Measurements from ENCODE around the gene SHC3. TPM values are rescaled to one million over a fixed set of nuclear protein-coding genes. Genes with fewer than 3 reads are reported as not detected.

The SHC3 gene
- total RNA-seq, 4 donors from 2014 or later, result 0.51 to 3.5 (median 2.5) TPM

GRCh38 chr9:89000973-89001916 is 177.4 kb downstream of the SHC3 start:
- Histone ChIP-seq H3K27ac (peak overlapping the region in 1 of 2 donors; percentile 28), H3K9me3 (no peaks in the 10 kb centered on the region), H3K4me3 (peak overlapping the region in 1 of 2 donors; percentile 4), H3K4me1 (peaks cover 5 to 11% of the 10 kb centered on the region in 2 donors), H3K36me3 (no peaks in the 10 kb centered on the region), H3K27me3 (no peaks in the 10 kb centered on the region)
- peak; percentile 89 to 90 for DNase-seq
- peak; percentile 70 to 92 (median 82) for TF ChIP-seq CTCF (IDR thresholded peaks at IDR 0.05)
- no peak for TF ChIP-seq POLR2A (IDR thresholded peaks at IDR 0.05)
- intact Hi-C loops (cut with DNase I; ENCODE audit: low total_unique reads), result loop anchor here (5.0 kb wide), 1 partner anchor 409 kb away; no protein-coding TSS in a partner anchor

DNA sequence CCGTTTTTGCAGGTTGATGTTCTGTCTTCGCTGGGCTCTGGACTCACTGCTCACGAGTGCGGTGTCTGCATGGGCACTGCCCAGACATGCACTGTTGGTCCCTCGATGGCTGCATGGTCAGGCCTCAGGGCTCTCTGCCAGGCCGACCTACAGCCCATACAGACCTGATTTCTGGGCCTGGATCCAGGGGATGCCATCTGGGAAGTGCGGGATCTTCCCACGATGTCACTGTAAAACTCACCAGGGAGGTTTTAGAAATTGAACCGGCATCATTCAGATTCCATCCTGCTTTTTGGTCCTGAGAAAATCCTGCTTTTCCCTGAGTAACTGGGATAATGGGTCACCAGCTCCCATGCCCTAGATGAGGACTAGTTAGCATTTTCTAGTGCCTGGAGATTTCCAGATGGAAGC is 178.2 kb downstream of the SHC3 start:
- intact Hi-C loops (cut with DNase I; ENCODE audit: low total_unique reads), result loop anchor here (5.0 kb wide), 1 partner anchor 408 kb away; no protein-coding TSS in a partner anchor
- peaks cover 5 to 11% of the 10 kb centered on the region in 2 donors for H3K4me1 ChIP-seq
- H3K36me3 ChIP-seq, result no peaks in the 10 kb centered on the region
- H3K4me3 ChIP-seq, result no peak overlapping the region
- H3K27me3 ChIP-seq, result no peaks in the 10 kb centered on the region
- DNase-seq, result no peak
- TF ChIP-seq CTCF (IDR thresholded peaks at IDR 0.05) (no peak), POLR2A (IDR thresholded peaks at IDR 0.05) (no peak)
- peak overlapping the region in 1 of 2 donors; percentile 28 for H3K27ac ChIP-seq
- H3K9me3 ChIP-seq, result no peaks in the 10 kb centered on the region

GRCh38 chr9:88998911-88999310 is 179.7 kb downstream of the SHC3 start:
- Histone ChIP-seq H3K4me3 (no peak overlapping the region), H3K4me1 (peaks cover 5 to 11% of the 10 kb centered on the region in 2 donors), H3K9me3 (no peaks in the 10 kb centered on the region), H3K27ac (peak overlapping the region; percentile 49 to 66), H3K27me3 (no peaks in the 10 kb centered on the region), H3K36me3 (no peaks in the 10 kb centered on the region)
- intact Hi-C loops (cut with DNase I; ENCODE audit: low total_unique reads), result loop anchor here (5.0 kb wide), 1 partner anchor 252 kb away; no protein-coding TSS in a partner anchor
- peak; percentile 68 to 80 for DNase-seq
- TF ChIP-seq POLR2A (IDR thresholded peaks at IDR 0.05), result no peak
- TF ChIP-seq CTCF (IDR thresholded peaks at IDR 0.05), result no peak

DNA sequence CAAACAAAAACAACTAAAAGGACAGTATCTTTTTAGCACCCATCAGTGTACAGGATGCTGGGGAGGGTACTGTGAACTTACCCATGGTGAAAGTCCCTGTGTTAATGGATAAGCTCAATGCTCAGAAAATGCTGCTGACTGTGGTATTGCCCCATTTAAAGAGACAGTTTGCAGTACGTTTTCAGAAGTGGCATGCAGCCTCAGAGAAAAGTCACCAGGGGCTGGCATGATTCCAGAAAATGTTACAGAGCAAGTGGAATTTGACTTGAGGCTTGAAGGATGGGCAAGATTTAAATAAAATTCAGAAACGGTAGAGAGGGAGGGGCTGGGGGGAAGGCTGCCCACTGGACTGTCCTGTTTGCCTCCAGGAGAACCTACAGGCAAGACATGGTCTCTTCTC is 180.1 kb downstream of the SHC3 start:
- Histone ChIP-seq H3K27ac (peak overlapping the region; percentile 49 to 66), H3K9me3 (no peaks in the 10 kb centered on the region), H3K27me3 (no peaks in the 10 kb centered on the region), H3K4me1 (peaks cover 5 to 11% of the 10 kb centered on the region in 2 donors), H3K4me3 (no peak overlapping the region), H3K36me3 (no peaks in the 10 kb centered on the region)
- DNase-seq, result no peak
- intact Hi-C loops (cut with DNase I; ENCODE audit: low total_unique reads), result loop anchor here (5.0 kb wide), 1 partner anchor 251 kb away; no protein-coding TSS in a partner anchor
- TF ChIP-seq CTCF (IDR thresholded peaks at IDR 0.05), result no peak
- TF ChIP-seq POLR2A (IDR thresholded peaks at IDR 0.05), result no peak

DNA sequence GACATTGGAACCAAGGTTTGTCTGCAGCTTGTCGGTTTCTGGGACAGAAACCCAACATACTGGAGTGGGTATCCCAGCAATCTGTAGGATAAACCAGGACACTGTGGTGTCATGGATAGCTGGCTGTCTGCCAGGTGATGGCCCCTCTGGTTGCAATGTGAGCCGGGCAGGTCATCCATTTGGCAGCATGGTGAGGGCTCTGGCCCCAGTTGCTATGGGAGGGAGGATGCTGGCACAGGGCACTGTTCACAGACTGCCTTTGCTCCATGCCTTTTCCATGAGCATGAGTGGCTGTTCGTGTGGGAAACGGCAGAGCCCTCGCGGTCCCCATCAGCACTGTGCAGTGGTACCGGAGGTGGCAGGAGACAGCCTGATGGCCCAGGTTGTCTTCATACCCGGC is 181.0 kb downstream of the SHC3 start:
- Histone ChIP-seq H3K9me3 (no peaks in the 10 kb centered on the region), H3K36me3 (no peaks in the 10 kb centered on the region), H3K27me3 (no peaks in the 10 kb centered on the region), H3K4me1 (peaks cover 5 to 11% of the 10 kb centered on the region in 2 donors), H3K27ac (peak overlapping the region in 1 of 2 donors; percentile 66), H3K4me3 (no peak overlapping the region)
- no peak for DNase-seq
- intact Hi-C loops (cut with DNase I; ENCODE audit: low total_unique reads), result loop anchor here (5.0 kb wide), 1 partner anchor 250 kb away; no protein-coding TSS in a partner anchor
- TF ChIP-seq POLR2A (IDR thresholded peaks at IDR 0.05), result no peak
- no peak for TF ChIP-seq CTCF (IDR thresholded peaks at IDR 0.05)
